ENCODE data around the gene UBAP1. TPM values are rescaled to one million over a fixed set of nuclear protein-coding genes. Genes with fewer than 3 reads are reported as not detected.
"Not testable (repeated sequence)": the region's sequence is repeated elsewhere in the genome, so short reads cannot be mapped to it uniquely, and the experiment has no call there.

The UBAP1 gene
- total RNA-seq, 1 donor, result 79.0 TPM

DNA sequence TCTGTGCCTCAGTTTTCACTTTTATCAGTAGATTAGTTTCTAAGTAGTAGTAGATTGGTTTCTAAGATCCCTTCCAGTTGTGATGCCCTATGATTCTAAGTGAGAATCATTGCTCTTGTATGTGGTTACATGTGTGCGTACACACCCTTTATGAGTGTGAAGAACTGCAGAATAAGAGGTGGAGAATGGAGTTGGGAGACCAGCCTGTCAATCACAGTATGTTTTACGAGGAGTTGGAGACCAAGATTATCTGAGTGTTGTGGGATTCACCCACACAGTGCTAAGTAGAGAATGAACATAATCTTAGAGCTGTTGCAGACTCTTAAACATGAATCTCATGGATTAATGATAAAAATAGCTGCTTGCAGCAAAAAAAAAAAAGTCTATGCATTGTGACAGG lies 112.6 kb downstream of the UBAP1 start:
- no peak overlapping the region for H3K4me3 ChIP-seq (ENCODE audit: low read length)
- H3K27me3 ChIP-seq (ENCODE audit: insufficient read depth, low read length), result no peaks in the 10 kb centered on the region
- H3K9me3 ChIP-seq (ENCODE audit: low read depth, low read length), result no peaks in the 10 kb centered on the region
- H3K4me1 ChIP-seq (ENCODE audit: insufficient read depth, low read length), result peaks cover 10% of the 10 kb centered on the region

DNA sequence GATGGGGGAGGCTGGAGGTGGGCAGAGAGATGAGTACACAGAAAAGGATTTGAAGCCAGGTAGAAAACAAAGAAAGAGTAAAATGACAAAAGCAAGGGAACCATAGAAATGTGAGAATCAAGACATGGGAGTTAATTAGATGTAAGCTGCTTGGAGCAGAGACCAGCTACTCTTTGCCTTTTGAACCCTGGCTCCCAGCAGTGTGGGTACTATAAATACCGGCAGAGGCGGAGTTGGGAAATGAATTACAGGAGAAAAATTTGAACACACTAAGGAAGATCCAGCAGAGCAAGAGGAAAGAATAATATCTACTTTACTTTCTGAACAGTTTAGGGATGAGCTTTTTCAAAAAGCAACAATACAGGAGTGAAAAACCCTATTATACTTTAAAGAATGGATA lies 113.7 kb downstream of the UBAP1 start:
- no peak overlapping the region for H3K4me3 ChIP-seq (ENCODE audit: low read length)
- no peaks in the 10 kb centered on the region for H3K27me3 ChIP-seq (ENCODE audit: insufficient read depth, low read length)
- peaks cover 10% of the 10 kb centered on the region for H3K4me1 ChIP-seq (ENCODE audit: insufficient read depth, low read length)
- H3K9me3 ChIP-seq (ENCODE audit: low read depth, low read length), result no peaks in the 10 kb centered on the region

DNA sequence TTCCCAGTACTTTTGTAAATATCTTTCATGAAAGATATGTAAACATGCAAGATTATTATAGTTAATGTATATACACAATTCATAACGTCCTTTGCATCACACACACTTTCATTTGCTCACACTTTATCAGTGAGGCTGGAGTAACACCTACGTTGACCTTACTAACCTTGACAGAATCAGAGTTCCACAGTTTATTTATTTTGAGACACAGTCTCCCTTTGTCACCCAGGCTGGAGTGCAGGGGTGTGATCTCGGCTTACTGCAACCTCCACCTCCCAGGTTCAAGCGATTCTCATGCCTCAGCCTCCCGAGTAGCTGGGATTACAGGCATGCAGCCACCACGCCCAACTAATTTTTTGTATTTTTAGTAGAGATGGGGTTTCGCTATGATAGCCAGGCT lies 122.2 kb downstream of the UBAP1 start:
- H3K4me3 ChIP-seq (ENCODE audit: low read length); H3K27me3 ChIP-seq (ENCODE audit: insufficient read depth, low read length); H3K4me1 ChIP-seq (ENCODE audit: insufficient read depth, low read length); H3K9me3 ChIP-seq (ENCODE audit: low read depth, low read length): not testable (repeated sequence)

Other genes with a start within 250 kb of the UBAP1 start
- gene UBAP2, start 130.2 kb upstream of the UBAP1 start, total RNA-seq, result 27.7 TPM
- 6.6 TPM for gene DCAF12, start 52.3 kb upstream of the UBAP1 start, total RNA-seq
- gene KIF24, start 150.2 kb downstream of the UBAP1 start, total RNA-seq, result 0.21 TPM
- 8.9 TPM for gene NUDT2, start 150.5 kb downstream of the UBAP1 start, total RNA-seq
- 0.10 TPM for gene MYORG, start 197.9 kb downstream of the UBAP1 start, total RNA-seq